ENCODE results near the gene RAD51B.

Gene RAD51B

DNA sequence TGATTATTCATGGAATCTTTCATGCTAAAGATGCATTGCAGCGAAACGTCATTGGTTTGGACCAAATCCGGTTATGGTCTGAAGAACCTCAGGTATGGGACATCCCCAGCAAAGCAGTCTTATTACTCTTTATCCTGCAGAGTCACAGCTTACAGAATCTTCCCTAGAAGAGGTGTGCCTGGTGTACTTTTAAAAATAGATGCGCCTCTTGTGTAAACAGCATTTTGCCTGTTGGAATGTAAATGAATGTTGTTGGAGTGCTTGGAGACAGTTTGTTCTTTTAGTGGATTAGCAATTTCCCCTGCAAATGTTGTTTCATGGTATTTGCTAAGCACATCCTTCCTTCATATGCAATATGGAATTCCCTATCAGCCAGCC, 730.7 kb downstream of the RAD51B start:
- DNase-seq, result no peak

DNA sequence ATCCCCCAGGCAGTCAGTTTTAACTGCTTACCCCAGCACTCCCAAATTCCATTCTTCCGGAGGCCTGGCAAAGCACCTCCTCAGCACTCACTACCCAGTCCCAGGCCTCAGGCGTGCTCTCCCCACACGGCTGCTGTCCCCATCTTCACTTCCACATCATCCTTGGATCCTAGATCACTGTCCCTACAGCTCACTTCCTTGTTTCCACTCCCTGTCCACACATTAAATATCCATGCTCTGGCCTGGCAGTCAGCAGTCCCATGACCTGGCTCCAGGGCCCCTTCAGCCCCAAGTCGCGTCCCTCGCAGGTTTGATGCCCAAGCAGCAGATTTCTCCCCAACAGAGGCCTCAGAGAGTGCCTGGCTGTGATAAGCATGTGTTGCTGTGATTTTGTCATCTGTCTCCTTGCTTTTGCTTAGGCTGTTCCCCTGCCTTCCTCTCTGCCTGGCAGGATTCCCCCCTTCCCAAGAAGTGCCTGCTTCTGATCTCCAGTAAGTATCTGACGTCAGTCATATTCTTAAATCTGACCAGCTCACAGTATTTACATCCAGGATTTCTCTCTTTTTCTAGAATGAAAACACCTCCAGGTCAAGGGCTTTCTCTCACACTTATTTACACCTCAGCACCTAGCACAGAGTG, 731.6 kb downstream of the RAD51B start:
- DNase-seq, result no peak

DNA sequence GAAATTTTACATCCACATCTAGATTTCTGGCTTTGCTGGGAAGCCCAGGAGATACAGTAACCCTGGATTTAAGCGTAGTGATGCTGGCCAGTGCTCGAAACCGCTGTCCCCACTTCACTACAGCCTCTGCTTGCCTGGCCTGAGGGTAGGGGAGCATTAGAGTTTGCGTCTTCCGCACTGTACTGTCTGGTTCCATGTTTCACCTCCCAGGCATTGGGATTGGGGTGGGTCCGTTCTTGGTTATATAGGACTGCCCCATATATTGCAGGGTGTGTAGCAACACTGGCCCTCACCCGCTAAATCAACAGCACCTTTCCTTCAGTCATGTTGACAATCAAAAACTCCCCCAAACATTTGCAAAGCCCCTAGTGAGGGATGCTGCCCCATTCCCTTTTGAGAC, 732.5 kb downstream of the RAD51B start:
- DNase-seq, result no peak

GRCh38 chr14:68552602-68553001, 733.0 kb downstream of the RAD51B start:
- DNase-seq, result no peak

GRCh38 chr14:68553311-68553710, 733.7 kb downstream of the RAD51B start:
- no peak for DNase-seq

DNA sequence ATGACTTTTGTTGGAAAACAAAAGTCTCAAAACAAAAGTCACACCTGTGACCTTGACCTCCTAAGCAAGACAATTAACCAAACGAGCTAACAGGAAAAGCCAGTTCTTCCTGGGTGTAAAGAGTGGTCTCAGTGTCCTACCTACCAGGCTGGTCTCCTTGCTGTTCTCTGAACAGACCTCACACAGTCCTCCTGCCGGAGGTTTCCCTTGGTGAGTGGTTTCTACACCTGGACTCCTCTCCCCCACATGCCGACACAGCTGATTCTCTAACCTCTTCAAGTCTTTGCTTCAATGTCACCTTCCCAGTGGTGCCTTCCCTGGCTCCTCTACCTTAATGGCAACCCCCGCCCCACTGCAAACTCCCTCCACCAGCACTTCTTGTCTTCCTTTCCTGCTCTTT, 734.7 kb downstream of the RAD51B start:
- no peak for DNase-seq

GRCh38 chr14:68556253-68556652, 736.7 kb downstream of the RAD51B start:
- no peak for DNase-seq

DNA sequence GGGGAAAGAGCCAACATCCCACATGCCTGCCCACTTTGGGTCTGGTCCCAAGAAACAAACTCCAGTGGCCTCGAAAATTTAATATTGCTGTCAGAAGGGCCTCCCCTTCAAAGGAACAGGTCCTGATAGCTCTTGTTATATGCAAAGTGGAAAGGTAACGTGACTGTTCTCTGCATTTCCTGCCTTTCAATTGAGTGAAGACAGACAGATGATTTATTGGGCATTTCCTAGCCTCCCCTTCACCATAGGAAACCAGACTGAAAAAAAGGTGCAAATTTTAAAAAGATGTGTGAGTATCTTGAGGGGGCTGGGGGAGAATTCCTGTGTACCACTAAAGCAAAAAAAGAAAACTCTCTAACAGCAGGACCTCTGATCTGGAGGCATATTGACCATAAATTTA, 738.1 kb downstream of the RAD51B start:
- no peak for DNase-seq

DNA sequence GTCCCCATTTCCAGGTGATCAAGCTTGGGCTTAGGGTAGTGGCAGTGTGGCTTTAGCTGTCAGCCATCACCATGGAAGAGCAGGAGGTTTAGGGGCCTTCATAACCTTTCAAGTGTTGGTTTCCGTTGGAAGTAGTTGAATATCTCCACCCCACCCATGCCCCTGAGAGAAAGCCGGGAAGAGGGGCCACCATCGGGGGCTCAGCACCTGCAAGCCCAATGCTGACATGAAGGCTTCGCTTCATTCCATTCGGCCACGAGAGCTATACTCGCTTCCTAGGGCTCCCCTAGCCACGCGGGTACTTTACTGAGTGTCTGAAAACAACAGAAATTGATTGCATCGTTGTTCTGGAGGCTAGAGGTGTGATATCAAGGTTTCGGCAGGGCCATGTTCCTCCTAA, 738.5 kb downstream of the RAD51B start:
- DNase-seq, result no peak

DNA sequence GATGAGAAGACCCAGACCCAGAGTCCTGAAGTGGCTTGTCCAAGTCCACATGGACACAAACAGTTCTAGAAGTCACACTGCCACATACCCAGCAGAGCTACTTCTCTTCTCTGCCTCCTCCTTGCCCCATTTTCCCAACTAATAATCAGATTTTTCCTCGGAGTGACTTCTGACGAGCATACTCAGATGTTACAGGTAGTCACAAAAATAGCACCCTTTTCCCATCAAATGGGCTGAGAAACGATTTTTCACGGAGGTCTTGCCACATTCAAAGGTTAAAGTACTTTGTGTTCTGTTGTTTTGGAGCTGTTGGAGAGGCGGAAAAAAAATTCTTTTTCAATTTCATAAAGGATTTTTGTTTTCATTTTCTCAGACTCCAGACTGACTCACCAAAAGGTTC, 740.4 kb downstream of the RAD51B start:
- DNase-seq, result no peak

DNA sequence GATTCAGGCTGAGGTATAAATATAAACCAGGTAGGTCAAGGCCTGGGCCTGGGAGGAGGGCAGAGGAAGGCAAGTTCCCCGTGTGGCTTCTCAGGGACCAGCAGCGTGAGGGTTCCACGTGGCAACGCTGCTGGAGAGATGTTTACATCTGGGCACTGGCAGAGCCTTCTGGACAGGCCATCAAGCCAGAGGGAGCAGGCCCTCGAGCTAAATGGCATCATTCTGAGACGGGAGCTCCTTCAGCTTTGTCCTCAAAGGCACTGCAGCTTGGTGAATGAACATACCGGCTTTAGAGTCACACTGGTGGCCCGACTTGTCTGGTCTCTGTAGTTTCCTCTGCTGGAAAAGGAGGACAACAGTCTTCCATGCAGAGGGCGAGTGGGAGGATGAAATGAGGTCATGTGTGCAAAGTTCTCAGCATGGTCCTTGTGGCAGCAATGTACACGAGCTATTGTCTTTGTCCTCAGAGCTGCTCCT, 742.0 kb downstream of the RAD51B start:
- no peak for DNase-seq

- no peak for DNase-seq
Measured at GRCh38 chr14:68562911-68563250, 743.3 kb downstream of the RAD51B start.

DNA sequence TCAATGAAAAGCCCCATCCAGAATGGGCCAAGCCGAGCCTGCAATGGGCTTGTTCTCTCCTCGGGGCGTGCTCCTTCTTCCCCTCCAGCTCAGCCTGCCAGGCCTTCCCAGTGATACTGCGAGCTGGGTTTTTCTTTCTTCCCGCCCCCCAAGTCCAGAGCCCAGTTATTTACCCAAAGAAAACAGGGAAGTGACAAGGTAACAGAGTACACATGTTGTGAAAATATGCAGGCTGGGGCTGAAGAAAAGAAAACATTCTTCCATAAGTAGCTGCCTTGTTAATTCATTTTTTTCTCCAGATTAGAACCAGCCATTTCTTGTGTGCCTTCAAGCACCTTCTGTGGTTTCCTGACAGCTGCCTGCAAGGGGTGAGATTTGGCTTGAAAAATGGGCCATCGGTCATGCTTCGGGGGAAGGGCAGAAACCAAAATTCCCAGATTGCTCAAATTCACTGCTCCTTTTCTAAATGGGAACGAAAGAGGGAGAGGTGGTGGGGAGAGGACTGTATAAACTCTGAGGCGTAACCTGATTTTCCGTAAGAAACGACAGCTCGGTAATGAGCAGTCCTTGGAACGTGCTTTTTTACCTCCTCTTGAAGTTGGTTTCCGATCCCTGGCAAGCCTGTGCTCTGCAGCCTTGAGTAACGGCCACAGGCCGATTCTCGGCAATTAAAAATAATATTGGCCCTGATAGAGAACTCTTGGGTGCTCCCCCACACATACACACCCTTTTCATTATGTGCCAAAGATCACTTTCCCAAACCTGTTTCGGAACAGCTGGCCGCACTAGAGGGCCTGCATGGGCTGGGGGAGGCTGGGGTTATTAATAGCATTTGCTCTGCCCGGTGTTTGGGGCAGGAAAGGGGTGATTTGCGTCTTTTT, 743.9 kb downstream of the RAD51B start:
- DNase-seq, result no peak

- no peak for DNase-seq
Measured at GRCh38 chr14:68564191-68564825, 744.7 kb downstream of the RAD51B start.

DNA sequence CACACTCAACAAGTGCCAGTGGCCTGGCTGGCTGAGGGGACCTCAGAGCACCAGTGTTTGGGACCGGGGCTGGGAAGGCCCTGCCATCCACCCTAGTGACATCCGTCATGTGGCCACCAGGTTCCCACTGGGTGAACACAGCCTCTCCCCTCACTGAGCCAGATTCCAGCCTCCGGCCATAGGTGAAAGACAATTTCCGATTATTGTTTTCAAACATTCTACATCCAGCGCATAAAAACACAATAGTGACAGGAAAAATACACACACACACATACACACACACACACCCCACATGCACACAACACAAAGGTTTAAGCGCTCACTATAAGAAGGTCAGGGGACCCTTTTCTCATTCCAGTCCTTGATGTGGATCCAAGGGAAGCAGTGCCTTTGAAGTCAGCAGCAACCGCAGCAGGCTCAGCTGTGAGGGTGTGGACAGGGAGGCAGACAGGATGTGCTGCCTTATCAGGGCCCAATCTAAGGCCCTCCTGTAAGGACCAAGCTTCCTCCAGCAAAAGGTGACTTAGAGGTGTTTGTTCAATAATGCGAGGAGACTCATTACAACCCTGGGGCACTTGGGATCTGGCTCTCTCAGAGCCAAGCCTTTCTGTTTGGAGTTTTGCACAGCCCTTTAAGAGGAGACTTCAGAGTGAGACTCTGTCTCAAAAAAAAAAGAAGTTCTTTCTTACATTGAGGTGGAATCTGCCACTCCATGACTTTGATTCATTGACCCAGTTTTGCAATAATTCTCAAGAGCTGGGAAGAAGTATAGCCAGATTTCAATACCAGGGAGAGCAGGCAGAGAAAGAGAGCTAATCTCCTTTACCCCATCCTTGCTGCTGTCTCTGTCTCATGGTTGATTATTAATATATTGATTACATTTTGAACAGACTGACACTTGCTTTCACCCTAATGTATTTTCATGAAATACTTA, 745.5 kb downstream of the RAD51B start:
- no peak for DNase-seq

DNA sequence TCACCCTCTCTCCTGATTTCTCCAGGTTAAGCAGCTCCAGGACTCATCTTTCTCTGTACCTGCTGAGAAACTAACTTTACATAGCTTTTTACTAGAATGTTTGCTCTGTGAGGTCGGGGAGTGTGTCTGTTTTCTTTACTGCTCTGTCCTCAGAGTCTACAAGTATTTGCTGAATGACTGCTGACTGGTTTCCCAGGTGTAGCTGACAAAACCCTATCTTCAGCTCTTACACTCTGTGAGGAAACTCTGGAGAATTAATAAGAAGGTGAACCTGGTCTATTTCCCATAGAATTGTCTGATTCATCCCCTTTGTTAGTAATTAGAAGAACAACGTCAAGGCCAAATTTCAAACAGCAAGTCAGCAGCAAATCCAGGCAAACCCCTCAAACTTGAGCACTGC, 746.5 kb downstream of the RAD51B start:
- DNase-seq, result no peak

DNA sequence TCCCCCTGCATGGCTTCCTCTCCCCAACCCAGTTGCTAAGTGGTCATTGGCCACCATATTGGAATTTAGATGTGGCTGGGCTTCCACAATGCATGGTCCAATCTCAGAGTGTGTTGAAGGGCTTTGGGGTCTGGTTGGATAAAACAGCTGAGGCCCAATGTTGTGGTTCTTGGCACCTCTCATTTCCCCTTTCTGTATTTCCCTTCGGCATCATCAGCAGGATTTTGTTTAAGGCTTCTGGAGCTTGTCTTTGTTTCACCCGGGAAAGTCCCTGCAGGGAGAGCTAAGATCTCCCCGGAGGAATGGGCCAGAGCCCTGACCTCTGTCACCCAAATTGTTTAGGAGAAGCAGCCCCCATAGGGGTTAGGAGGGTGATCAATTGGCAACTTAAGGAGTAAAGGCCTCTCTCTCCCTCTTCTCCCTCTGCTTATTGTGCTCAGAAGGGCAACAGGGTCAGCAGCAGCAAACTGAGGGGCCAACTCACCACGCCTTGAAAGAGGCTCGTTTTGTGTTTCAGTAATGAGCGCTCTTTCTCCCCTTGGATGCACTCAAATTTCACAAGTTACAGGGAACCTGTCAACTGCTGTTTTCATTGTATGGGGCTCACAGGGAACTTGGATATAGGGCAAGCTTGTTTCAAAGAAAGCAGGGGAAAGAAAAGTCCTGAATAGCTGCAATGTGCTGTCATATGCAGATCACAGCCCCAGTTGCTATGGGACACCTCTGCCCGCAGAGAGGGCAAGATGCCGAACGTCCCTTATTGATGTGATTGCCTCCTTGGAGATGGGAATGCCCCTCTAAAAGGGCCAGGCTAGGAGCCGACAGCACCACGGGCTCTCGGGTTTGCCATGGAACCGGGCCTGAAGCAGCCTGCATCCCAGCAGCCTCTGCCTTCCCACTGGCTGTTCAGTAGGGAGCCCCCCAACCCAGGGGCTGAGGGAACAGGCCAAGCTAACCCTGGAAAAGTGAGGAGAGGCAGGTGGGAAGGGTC, 749.6 kb downstream of the RAD51B start:
- no peak for DNase-seq

- no peak for DNase-seq
Measured at GRCh38 chr14:68569970-68570409, 750.4 kb downstream of the RAD51B start.

DNA sequence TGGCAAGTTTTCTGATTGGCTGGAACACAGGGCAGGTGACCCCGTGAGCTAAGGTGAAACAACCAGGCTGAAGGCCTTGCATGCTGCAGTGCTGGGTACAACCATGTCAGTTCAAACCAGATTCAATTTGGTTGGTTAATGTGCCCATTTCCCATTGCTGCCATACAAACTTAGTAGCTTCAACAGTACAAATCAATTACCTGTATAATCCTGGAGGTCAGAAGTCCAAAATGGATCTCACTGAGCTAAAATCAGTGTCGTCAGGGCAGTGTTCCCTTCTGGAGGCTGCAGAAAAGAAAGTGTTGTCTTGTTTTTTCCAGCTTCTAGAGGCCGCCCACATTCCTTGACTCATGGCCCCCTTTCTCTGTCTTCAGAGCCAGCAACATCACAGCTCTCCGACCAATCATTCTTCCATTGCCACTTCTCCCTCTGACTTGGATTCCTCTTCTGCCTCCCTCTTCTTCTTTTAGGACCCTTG, 751.6 kb downstream of the RAD51B start:
- DNase-seq, result no peak

- DNase-seq, result no peak
Measured at GRCh38 chr14:68571928-68572525, 752.4 kb downstream of the RAD51B start.

GRCh38 chr14:68573126-68573525, 753.5 kb downstream of the RAD51B start:
- DNase-seq, result no peak

Data from SHP77 (cell line).